ENCODE data around the gene SND1.
"Not testable (repeated sequence)": the region's sequence is repeated elsewhere in the genome, so short reads cannot be mapped to it uniquely, and the experiment has no call there.

Gene SND1

DNA sequence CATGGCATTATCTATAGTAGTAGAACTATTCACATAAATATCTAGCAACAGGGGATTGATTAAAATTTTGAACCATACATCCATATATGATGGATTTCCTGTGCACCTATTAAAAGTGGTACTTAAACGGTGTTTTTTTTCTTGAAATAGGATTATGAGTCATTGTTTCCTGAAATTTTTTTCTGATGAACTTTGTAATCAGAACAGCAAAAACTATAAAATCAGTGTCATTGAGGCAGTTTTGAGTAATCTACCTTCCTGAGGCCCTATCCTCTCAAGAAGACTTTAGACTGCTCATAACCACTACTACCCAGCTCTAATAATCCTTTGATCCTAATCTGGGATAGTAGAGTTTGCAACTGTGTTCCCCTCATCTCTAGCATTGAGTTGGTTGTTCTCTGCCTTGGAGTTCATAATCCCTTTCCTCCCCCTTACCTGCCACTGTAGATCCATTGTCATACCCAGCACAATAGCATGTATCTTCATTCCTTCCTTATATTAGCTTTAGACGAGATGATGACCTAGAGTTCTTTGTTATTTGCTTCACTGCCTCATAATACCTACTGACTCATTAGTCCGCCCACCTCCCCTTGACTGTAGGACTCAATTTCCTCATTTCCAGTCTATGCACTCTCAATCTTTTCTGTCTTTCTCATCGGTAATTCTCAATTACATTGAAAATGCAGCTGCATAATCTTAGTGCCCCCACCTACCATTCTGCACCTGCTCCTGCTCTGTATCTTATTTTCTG lies 245.9 kb downstream of the SND1 start:
- no peak for DNase-seq (ENCODE audit: extremely low read depth, low read depth)
- H3K4me3 ChIP-seq (replicated peaks; ENCODE audit: low read depth, low read length) = no peak overlapping the region
- TF ChIP-seq CTCF (IDR thresholded peaks at IDR 0.05; ENCODE audit: low read depth, low read length, missing control alignments) = no peak

GRCh38 chr7:127899411-127899810 lies 247.4 kb downstream of the SND1 start:
- DNase-seq (ENCODE audit: extremely low read depth, low read depth) = no peak
- no peak overlapping the region for H3K4me3 ChIP-seq (replicated peaks; ENCODE audit: low read depth, low read length)
- no peak for TF ChIP-seq CTCF (IDR thresholded peaks at IDR 0.05; ENCODE audit: low read depth, low read length, missing control alignments)

DNA sequence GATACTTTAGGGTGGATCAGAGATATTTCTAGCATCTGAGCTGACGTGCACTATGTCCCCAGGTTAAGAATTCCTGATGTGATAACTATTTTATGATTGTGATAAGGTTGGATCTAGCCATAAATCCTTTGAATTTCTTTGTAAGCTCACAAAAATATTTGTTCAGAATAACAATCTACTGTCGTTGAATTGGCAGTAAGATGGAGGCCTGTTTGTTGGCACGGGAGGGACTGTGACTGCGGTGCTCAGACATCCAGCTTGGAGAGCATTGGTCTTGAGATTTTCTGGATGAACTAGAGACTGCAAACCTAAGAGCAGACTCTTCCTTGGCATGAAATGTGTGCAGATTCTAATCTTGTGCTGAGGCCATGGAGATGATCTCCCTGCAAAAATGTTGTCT lies 248.1 kb downstream of the SND1 start:
- no peak for TF ChIP-seq CTCF (IDR thresholded peaks at IDR 0.05; ENCODE audit: low read depth, low read length, missing control alignments)
- no peak overlapping the region for H3K4me3 ChIP-seq (replicated peaks; ENCODE audit: low read depth, low read length)
- DNase-seq (ENCODE audit: extremely low read depth, low read depth) = no peak

DNA sequence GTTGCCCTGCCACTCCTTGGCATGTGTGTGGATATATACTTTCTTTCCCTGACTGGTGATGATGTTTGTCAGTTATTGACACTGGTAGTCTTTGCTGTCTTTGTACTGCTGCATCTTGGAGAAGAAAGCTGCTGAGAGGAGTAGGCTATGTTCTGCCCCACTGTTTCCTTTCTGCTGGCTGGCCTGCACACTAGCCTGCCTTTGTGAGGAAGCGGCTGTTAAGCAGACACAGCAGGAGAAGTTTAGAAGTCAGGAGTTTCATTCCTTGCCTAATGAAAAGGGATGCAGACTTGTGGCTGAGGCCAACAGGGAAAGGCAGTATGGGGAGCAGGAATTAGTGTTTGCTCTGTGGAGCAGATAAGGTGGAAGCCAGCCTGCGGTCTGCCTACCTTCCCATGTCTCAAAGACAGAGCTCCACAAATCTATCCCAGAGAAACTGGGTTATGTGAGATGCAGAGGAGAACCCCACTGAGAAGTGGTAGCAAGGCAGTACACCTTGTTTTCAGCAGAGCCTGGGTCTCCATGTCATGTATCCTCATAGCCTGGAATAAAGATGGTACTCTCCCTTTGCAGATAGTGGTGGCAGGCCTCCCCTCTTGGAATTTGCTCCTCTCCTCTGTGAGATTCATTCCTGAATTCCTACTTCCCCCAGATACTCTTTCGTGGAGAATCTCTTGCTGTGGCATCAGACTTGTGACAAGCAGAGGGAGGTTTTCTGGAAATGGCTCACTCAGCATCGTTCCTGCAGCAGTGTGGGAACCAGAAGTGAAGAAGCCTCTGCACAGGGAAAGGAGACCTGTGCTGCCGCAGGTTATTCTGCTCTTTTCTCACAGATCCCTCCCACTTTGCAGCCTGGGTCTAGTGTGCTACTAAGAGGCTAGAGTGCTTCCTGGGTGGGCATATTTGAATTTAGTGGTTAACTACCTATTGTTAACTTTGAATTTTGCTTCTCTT lies 249.0 kb downstream of the SND1 start:
- no peak for DNase-seq (ENCODE audit: extremely low read depth, low read depth)
- H3K4me3 ChIP-seq (replicated peaks; ENCODE audit: low read depth, low read length) = no peak overlapping the region

DNA sequence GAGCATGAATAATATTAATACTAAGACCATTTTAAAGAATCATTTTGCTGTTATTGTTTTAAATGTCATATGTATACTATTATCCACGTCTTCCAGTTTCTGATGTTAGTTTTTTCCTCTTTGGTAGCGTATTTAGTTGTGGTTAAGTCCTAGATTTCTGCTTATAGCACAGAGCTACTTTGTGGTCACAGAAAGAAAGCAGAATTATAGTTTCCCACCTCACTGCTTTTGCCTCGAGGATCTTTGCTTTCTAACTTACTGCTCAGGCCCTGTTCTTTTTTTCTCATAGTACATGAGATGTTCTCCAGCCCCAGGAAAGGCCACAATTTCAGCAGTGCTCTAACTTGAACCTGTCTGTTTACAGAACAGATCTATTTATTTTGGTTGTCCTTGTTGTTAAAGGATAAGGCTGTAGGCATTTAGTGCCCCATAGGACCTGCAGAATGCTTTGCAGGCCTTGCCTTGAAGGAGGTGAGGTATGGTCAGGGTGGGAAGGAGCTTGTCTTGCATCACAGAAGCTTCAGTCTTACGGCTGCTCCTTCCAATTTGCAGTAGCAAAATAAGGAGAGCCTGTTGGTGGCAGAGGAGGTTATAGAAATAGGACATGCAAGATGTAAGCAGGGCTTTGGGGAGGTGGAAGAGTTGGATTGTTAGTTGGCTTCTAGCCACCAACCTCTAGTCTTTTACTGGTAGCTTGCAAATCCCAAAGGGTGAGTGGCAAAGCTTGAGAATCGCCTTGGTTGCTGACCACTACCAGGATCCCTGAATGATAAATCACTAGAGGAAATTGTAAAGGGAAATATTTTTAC lies 250.1 kb downstream of the SND1 start:
- no peak overlapping the region for H3K4me3 ChIP-seq (replicated peaks; ENCODE audit: low read depth, low read length)
- TF ChIP-seq CTCF (IDR thresholded peaks at IDR 0.05; ENCODE audit: low read depth, low read length, missing control alignments) = no peak
- DNase-seq (ENCODE audit: extremely low read depth, low read depth) = no peak

More for the DNA sequence above, 249.0 kb downstream of the SND1 start:
- TF ChIP-seq CTCF (IDR thresholded peaks at IDR 0.05; ENCODE audit: low read depth, low read length, missing control alignments) = no peak

DNA sequence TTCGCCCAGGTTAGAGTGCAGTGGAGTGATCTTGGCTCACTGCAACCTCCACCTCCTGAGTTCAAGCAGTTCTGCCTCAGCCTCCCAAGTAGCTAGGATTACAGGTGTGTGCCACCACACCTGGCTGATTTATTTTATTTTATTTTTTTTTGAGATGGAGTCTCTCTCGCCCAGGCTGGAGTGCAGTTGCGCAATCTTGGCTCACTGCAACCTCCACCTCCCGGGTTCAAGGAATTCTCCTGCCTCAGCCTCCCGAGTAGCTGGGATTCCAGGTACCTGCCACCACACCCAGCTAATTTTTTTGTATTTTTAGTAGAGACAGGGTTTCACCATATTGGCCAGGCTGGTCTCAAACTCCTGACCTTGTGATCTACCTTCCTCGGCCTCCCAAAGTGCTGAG lies 250.8 kb downstream of the SND1 start:
- not testable (repeated sequence) for DNase-seq (ENCODE audit: extremely low read depth, low read depth); H3K4me3 ChIP-seq (replicated peaks; ENCODE audit: low read depth, low read length)
